ENCODE measurements around the gene WNT10A. TPM values are rescaled to one million over a fixed set of nuclear protein-coding genes. Genes with fewer than 3 reads are reported as not detected.

The WNT10A gene
- total RNA-seq, 1 donor from 2014 or later, result not detected

DNA sequence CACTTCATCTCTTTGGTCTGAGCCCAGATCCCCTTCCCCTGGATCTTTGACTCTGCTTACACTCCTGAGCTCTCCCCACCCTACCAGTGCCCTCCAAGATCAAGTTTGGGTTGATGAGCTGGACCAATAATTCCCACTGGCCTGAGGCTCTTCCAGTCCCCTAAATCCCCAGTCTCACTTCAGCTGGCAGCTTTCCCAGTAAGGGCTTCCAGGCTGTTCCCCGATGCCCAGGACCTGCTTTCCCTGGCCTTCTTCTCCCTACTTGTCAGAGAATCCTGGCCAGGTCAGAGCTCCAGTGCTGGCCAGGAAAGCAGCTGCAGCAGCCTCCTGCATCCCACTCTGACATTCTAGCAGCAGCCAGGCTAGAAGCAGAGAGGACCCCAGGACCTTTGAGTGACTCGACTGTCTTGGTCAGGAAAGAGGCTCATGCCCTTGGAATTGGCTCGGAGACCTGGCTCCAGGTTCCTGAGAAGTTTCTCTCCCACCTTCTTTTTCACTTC lies 17.6 kb upstream of the WNT10A start:
- no peak overlapping the region for H3K27ac Mint-ChIP-seq
- peaks cover 20% of the 10 kb centered on the region for H3K4me1 Mint-ChIP-seq
- H3K27me3 Mint-ChIP-seq (ENCODE audit: insufficient read depth, low read depth), result peaks cover 78% of the 10 kb centered on the region
- DNase-seq (ENCODE audit: low spot score), result no peak
- H3K79me2 ChIP-seq (ENCODE audit: low read depth), result no peaks in the 10 kb centered on the region
- peaks cover 19% of the 10 kb centered on the region for H3K4me1 ChIP-seq
- no peak overlapping the region for H3K4me3 ChIP-seq
- H3K4me3 Mint-ChIP-seq, result no peak overlapping the region
- H3F3A ChIP-seq (ENCODE audit: low read depth), result peaks cover 17% of the 10 kb centered on the region
- no peak overlapping the region for H3K9ac ChIP-seq
- H3K27ac ChIP-seq, result no peak overlapping the region
- H2AFZ ChIP-seq (replicated peaks), result no peak overlapping the region
- no peaks in the 10 kb centered on the region for H3K9me3 ChIP-seq (ENCODE audit: low read depth)
- no peak overlapping the region for H3K4me2 ChIP-seq
- TF ChIP-seq EZH2phosphoT487 (IDR thresholded peaks at IDR 0.05) (no peak), EZH2 (IDR thresholded peaks at IDR 0.05) (no peak), CTCF (IDR thresholded peaks at IDR 0.05) (no peak)
- H3K36me3 ChIP-seq, result no peaks in the 10 kb centered on the region
- H3K27me3 ChIP-seq, result peaks cover 100% of the 10 kb centered on the region
- peaks cover 2% of the 10 kb centered on the region for H3K9me3 Mint-ChIP-seq
- H3K36me3 Mint-ChIP-seq, result no peaks in the 10 kb centered on the region
- peaks cover 31% of the 10 kb centered on the region for H4K20me1 ChIP-seq (ENCODE audit: low read depth)

DNA sequence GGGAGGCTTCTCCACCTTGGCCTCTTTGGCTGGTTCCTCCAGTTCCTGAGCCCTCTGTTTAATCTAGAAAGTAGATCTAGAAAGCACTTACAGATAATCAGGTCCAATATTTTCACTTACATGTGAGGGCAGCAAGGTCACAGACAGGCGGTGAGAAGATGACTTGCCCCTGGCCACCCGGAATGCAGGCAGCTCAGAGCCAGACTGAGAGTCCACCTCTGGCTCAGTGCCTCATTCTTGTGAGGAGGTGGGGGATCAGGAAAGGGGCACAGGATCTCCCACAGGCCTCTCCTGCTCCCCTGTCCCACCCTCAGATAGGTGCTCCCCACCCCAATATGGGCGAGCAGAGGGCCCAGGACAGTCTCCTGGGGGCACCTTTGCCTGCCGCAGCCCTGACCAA lies 15.3 kb upstream of the WNT10A start:
- peaks cover 5% of the 10 kb centered on the region for H3K9me3 Mint-ChIP-seq
- Histone ChIP-seq H3K9me3 (ENCODE audit: low read depth) (no peaks in the 10 kb centered on the region), H3K27me3 (peaks cover 100% of the 10 kb centered on the region), H3K4me1 (peaks cover 5% of the 10 kb centered on the region), H3K4me3 (no peak overlapping the region), H3K4me2 (no peak overlapping the region), H3K27ac (no peak overlapping the region), H3K79me2 (ENCODE audit: low read depth) (no peaks in the 10 kb centered on the region), H2AFZ (replicated peaks) (no peak overlapping the region), H3K36me3 (no peaks in the 10 kb centered on the region), H3F3A (ENCODE audit: low read depth) (peaks cover 11% of the 10 kb centered on the region), H4K20me1 (ENCODE audit: low read depth) (peaks cover 11% of the 10 kb centered on the region), H3K9ac (no peak overlapping the region)
- TF ChIP-seq EZH2phosphoT487 (IDR thresholded peaks at IDR 0.05) (no peak), CTCF (IDR thresholded peaks at IDR 0.05) (no peak), EZH2 (IDR thresholded peaks at IDR 0.05) (no peak)
- H3K27ac Mint-ChIP-seq, result no peak overlapping the region
- H3K36me3 Mint-ChIP-seq, result no peaks in the 10 kb centered on the region
- H3K27me3 Mint-ChIP-seq (ENCODE audit: insufficient read depth, low read depth), result peaks cover 84% of the 10 kb centered on the region
- no peak overlapping the region for H3K4me3 Mint-ChIP-seq
- peaks cover 10% of the 10 kb centered on the region for H3K4me1 Mint-ChIP-seq
- DNase-seq (ENCODE audit: low spot score), result no peak

DNA sequence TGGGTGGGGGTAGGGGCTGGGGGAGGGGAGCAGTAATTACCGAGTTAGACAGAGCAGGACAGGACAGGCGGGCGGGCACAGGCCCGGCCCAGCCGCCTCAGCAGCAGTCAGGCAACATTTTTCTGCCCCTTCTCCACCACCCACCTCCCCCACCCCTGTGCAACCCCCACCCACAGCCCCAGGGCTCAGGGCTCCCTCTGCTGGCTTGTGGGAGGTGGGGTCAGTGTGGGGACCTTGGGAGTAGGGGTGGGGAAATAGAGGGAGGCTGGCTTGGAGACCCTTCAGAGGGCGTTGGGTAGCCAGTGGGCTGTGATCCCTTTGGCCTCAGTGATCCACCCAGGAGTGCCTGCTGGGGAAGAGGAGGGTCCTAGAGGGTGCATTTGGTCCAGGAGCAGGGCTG lies 14.7 kb upstream of the WNT10A start:
- H3K9me3 Mint-ChIP-seq, result peaks cover 5% of the 10 kb centered on the region
- Histone ChIP-seq H3K79me2 (ENCODE audit: low read depth) (no peaks in the 10 kb centered on the region), H3K36me3 (no peaks in the 10 kb centered on the region), H3K9ac (no peak overlapping the region), H3K27me3 (peaks cover 100% of the 10 kb centered on the region), H3K4me1 (peaks cover 3% of the 10 kb centered on the region), H3K4me3 (no peak overlapping the region), H2AFZ (replicated peaks) (no peak overlapping the region), H3K4me2 (no peak overlapping the region), H3F3A (ENCODE audit: low read depth) (peaks cover 8% of the 10 kb centered on the region), H3K9me3 (ENCODE audit: low read depth) (no peaks in the 10 kb centered on the region), H3K27ac (no peak overlapping the region), H4K20me1 (ENCODE audit: low read depth) (peaks cover 8% of the 10 kb centered on the region)
- H3K4me3 Mint-ChIP-seq, result no peak overlapping the region
- DNase-seq (ENCODE audit: low spot score), result no peak
- peaks cover 84% of the 10 kb centered on the region for H3K27me3 Mint-ChIP-seq (ENCODE audit: insufficient read depth, low read depth)
- no peak overlapping the region for H3K27ac Mint-ChIP-seq
- TF ChIP-seq EZH2 (IDR thresholded peaks at IDR 0.05) (no peak), CTCF (IDR thresholded peaks at IDR 0.05) (no peak), EZH2phosphoT487 (IDR thresholded peaks at IDR 0.05) (no peak)
- H3K36me3 Mint-ChIP-seq, result no peaks in the 10 kb centered on the region
- peaks cover 6% of the 10 kb centered on the region for H3K4me1 Mint-ChIP-seq
